Stimulated activated CD4-positive, alpha-beta T cell treated with anti-CD3 and anti-CD28 coated beads, Interleukin-4, amount 100 ng/mL, for 24 hours (primary cell): ENCODE measurements around the gene CIDEC.
"Not testable (repeated sequence)": the region's sequence is repeated elsewhere in the genome, so short reads cannot be mapped to it uniquely, and the experiment has no call there.

ENCODE experiments used
- DNase-seq: peaks from one replicate; pipeline ENCODE4 v3.0.0-alpha.2; 2020

Gene CIDEC

DNA sequence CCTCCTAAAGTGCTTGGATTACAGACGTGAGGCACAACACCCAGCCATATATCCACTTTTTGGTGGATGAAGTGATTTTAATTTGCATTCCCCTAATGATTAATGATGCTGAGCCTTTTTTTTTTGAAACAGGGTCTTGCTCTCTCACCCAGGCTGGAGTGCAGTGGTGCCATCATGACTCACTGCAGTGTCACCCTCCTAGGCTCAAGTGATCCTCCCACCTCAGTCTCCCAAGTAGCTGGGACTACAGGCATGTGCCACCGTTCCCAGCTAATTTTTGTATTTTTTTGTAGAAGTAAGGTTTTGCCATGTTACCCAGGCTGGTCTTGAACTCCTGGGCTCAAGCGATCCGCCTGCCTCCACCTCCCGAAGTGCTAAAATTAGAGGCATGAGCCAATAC, 8.0 kb downstream of the CIDEC start:
- DNase-seq = not testable (repeated sequence)

GRCh38 chr3:9870978-9871377, 9.1 kb downstream of the CIDEC start:
- no peak for DNase-seq

- DNase-seq = no peak
Measured at GRCh38 chr3:9869955-9870354, 10.1 kb downstream of the CIDEC start.

GRCh38 chr3:9867106-9867505, 12.9 kb downstream of the CIDEC start:
- DNase-seq = no peak

- DNase-seq = no peak
Measured at GRCh38 chr3:9866639-9867038, 13.4 kb downstream of the CIDEC start.

DNA sequence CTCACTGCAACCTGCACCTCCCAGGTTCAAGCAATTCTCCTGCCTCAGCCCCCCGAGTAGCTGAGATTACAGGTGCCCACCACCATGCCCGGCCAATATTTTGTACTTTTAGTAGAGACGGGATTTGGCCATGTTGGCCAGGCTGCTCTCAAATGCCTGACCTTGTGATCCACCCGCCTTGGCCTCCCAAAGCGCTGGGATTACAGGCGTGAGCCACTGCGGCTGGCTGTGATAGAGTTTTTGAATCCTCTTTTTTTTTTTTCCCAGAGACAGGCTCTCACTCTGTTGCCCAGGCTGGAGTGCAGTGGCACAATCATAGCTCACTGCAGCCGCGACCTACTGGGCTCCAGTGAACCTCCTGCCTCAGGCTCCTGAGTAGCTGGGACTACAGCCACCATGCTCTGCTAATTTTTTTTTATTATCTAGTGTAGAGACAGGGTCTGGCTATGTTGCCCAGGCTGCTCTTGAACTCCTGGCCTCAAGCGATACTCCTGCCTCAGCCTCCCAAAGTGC, 14.9 kb downstream of the CIDEC start:
- DNase-seq = not testable (repeated sequence)

- no peak for DNase-seq
Measured at GRCh38 chr3:9864200-9864927, 15.7 kb downstream of the CIDEC start.

- DNase-seq = no peak
Measured at GRCh38 chr3:9863058-9863772, 16.8 kb downstream of the CIDEC start.

- DNase-seq = peak; percentile 25
Measured at GRCh38 chr3:9862391-9863057, 17.5 kb downstream of the CIDEC start.

DNA sequence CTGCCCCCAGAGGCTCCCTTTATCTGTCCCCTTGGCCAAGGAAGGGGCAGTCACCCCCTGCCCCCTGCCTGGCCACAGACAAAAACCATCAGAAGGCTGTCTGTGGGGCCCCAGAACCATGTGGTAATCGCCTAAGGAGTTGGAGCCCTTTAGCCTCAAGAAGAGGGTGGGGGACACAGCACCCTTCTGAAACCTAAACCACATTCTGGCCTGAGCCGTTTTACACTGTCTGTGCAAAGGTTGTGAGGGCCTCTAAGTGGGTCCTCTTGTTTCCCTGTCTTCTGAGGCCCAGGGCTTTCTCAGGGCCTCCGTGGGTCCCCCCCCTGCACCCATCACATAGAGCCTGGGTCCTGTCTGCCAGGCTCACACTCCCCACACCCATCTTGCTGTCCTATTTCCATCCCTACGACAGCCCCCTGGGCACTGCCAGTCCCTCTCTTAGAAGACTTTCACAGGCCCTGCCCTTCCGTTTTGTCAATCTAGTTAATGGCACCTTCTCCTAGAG, 18.4 kb downstream of the CIDEC start:
- no peak for DNase-seq

GRCh38 chr3:9861201-9861600, 18.9 kb downstream of the CIDEC start:
- no peak for DNase-seq

- no peak for DNase-seq
Measured at GRCh38 chr3:9859530-9860025, 20.5 kb downstream of the CIDEC start.

GRCh38 chr3:9855594-9855993, 24.5 kb downstream of the CIDEC start:
- DNase-seq = no peak

GRCh38 chr3:9854291-9854940, 25.6 kb downstream of the CIDEC start:
- not testable (repeated sequence) for DNase-seq

GRCh38 chr3:9852528-9852927, 27.5 kb downstream of the CIDEC start:
- DNase-seq = no peak

- not testable (repeated sequence) for DNase-seq
Measured at GRCh38 chr3:9851926-9852325, 28.1 kb downstream of the CIDEC start.

GRCh38 chr3:9851383-9851782, 28.7 kb downstream of the CIDEC start:
- not testable (repeated sequence) for DNase-seq

DNA sequence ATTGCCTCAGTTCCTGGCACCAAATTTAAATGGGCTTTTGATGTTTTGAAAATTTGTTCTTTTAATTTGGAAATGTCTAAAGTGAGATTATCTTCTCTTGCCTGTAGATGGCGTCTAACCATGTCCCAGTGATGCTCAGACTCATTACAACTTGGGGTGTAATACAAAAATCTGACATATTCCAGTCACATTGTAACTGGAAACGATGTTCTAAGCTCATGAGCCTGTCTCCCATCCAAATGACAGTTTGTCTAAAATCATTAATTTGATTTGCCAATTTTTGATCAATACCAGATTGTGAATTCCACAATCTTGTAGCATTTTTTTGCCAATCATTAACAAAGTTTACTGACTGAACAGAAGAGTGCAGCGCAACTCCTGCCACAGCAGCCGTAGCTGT, 31.2 kb downstream of the CIDEC start:
- peak; percentile 20 for DNase-seq

DNA sequence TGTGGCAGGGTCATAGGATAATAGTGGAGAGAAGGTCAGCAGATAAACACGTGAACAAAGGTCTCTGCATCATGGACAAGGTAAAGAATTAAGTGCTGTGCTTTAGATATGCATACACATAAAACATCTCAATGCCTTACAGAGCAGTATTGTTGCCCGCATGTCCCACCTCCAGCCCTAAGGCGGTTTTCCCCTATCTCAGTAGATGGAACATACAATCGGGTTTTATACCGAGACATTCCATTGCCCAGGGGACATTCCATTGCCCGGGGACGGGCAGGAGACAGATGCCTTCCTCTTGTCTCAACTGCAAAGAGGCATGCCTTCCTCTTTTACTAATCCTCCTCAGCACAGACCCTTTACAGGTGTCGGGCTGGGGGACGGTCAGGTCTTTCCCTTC, 32.2 kb downstream of the CIDEC start:
- DNase-seq = not testable (repeated sequence)

GRCh38 chr3:9846931-9847488, 33.0 kb downstream of the CIDEC start:
- no peak for DNase-seq

- no peak for DNase-seq
Measured at GRCh38 chr3:9846231-9846630, 33.8 kb downstream of the CIDEC start.

- DNase-seq = peak; percentile 98
Measured at GRCh38 chr3:9843715-9844438, 36.2 kb downstream of the CIDEC start, which contains the start of gene RPUSD3. Gene RPUSD3 (minus strand): TSS chr3:9844008. CDS start chr3:9843990, 18 bp downstream.
